ENCODE data around the gene PCYT1B. TPM values are rescaled to one million over a fixed set of nuclear protein-coding genes. Genes with fewer than 3 reads are reported as not detected.

Gene PCYT1B
- total and polyA plus RNA-seq, 9 of the 15 experiments (the other 6 are each of a cell fraction or from before 2014, with no cell fraction given), result 0.04 to 0.34 (median 0.07) TPM; not detected in 1

- TF ChIP-seq ZNF165 (CRISPR knock-in tag; IDR thresholded peaks at IDR 0.05; ENCODE audit: borderline replicate concordance) (no peak), ZNF324 (CRISPR knock-in tag; IDR thresholded peaks at IDR 0.05) (no peak), SNIP1 (IDR thresholded peaks at IDR 0.05; ENCODE audit: low read depth) (no peak), NFIX (CRISPR knock-in tag; IDR thresholded peaks at IDR 0.05; ENCODE audit: low read depth) (no peak), ZNF76 (CRISPR knock-in tag; IDR thresholded peaks at IDR 0.05; ENCODE audit: borderline replicate concordance) (no peak), TARDBP (IDR thresholded peaks at IDR 0.05) (no peak), ELK3 (CRISPR knock-in tag; IDR thresholded peaks at IDR 0.05) (no peak), XRCC5 (IDR thresholded peaks at IDR 0.05; ENCODE audit: low read depth, low read length) (no peak), ZNF282 (CRISPR knock-in tag; IDR thresholded peaks at IDR 0.05) (no peak), ZSCAN29 (IDR thresholded peaks at IDR 0.05) (no peak), IRF1 (CRISPR knock-in tag; IDR thresholded peaks at IDR 0.05; ENCODE audit: borderline replicate concordance) (no peak)
Measured at GRCh38 chrX:24603191-24603590, 44.0 kb downstream of the PCYT1B start (continued).

GRCh38 chrX:24601858-24602257, 45.3 kb downstream of the PCYT1B start:
- in situ Hi-C loops (cut with MboI) (no loop called here), intact Hi-C loops (cut with micrococcal nuclease) (no loop called here)
- no peak for FAIRE-seq
- no TSS peak for BruUV-seq (replicated peaks)
- Histone ChIP-seq H2AFZ (ENCODE audit: low read depth, low read length) (no peak overlapping the region), H4K20me1 (replicated peaks; ENCODE audit: control insufficient read depth, insufficient read depth, low read length) (no peaks in the 10 kb centered on the region), H3K36me3 (ENCODE audit: control insufficient read depth, insufficient read depth, low read length) (no peaks in the 10 kb centered on the region), H3K9me3 (replicated peaks; ENCODE audit: control insufficient read depth, insufficient read depth, low read depth, low read length) (no peaks in the 10 kb centered on the region), H3K4me1 (replicated peaks in 1 of 2; ENCODE audit: control insufficient read depth in 2 of 2, insufficient read depth in 2 of 2, low read length in 2 of 2) (no peaks in the 10 kb centered on the region), H3K4me2 (ENCODE audit: insufficient read depth, low read length) (no peak overlapping the region), H3K4me3 (no peak overlapping the region), H3K27ac (ENCODE audit: extremely low read depth, low read depth, low read length) (no peak overlapping the region), H3K79me2 (ENCODE audit: control insufficient read depth, insufficient read depth, low read length) (no peaks in the 10 kb centered on the region), H3K9ac (ENCODE audit: insufficient read depth in 1 of 2, low read depth in 2 of 2, low read length in 2 of 2) (no peak overlapping the region), H3K9me1 (ENCODE audit: control insufficient read depth, insufficient read depth, low read length) (no peaks in the 10 kb centered on the region), H3K27me3 (ENCODE audit: control insufficient read depth in 2 of 2, insufficient read depth in 2 of 2, low read length in 2 of 2) (no peaks in the 10 kb centered on the region; a peak in 1 of 5 replicates)
- no peak for DNase-seq (ENCODE audit: extremely low read depth in 1 of 4, low spot score in 3 of 4)
- ChIA-PET POLR2A (no interaction called here), CTCF (ENCODE audit: low intra/inter-chr PET ratio) (no interaction called here)
- no peak for ATAC-seq
- 15% methylated on average over 4 of the region's 4 CpGs for WGBS (ENCODE audit: insufficient coverage, low coverage, missing lambda C conversion rate)
- no peak for TF ChIP-seq CREB3 (tag; conservative IDR thresholded peaks at IDR 0.05; ENCODE audit: low read depth)
- no peak for TF ChIP-seq HDAC3 (IDR thresholded peaks at IDR 0.05; ENCODE audit: borderline replicate concordance, partially characterized antibody)

All from K562 (cell line).